Activated CD4-positive, alpha-beta T cell treated with anti-CD3 and anti-CD28 coated beads for 36 hours (primary cell): ENCODE data around the gene GRAP2. TPM values are rescaled to one million over a fixed set of nuclear protein-coding genes. Genes with fewer than 3 reads are reported as not detected.

Experiments used
- ATAC-seq: fragments of 200-7000 bp; cut with Tn5 transposase; one replicate; pipeline ENCODE4 v1.10.0; 2021; ENCODE audit warnings: mild to moderate bottlenecking, moderate library complexity
- CTCF ChIA-PET: fragments of 350-600 bp; sonication (Branson Sonifier 250); formaldehyde crosslinking; loops from one replicate; lab custom pipeline; 2021; ENCODE audit warnings: antibody characterized with exemption; lab: Charles Lee
- POLR2A ChIA-PET: fragments of 350-600 bp; sonication (Branson Sonifier 250); formaldehyde crosslinking; loops from one replicate; lab custom pipeline; 2021; ENCODE audit warnings: antibody characterized with exemption, inconsistent platforms; lab: Charles Lee
- DNase-seq: peaks from one replicate; pipeline ENCODE4 v3.0.0-alpha.2; 2020
- H3K27ac Mint-ChIP-seq: one replicate; pipeline ENCODE4 v1.8.0; 2021; ENCODE audit warnings: mixed read lengths
- H3K27me3 Mint-ChIP-seq: one replicate; pipeline ENCODE4 v1.8.0; 2021; ENCODE audit warnings: mixed read lengths
- H3K36me3 Mint-ChIP-seq: one replicate; pipeline ENCODE4 v1.8.0; 2021; ENCODE audit warnings: low read depth, mixed read lengths
- H3K4me1 Mint-ChIP-seq: one replicate; pipeline ENCODE4 v1.8.0; 2021; ENCODE audit warnings: mixed read lengths
- H3K4me3 Mint-ChIP-seq: one replicate; pipeline ENCODE4 v1.8.0; 2021; ENCODE audit warnings: mild to moderate bottlenecking, moderate library complexity, mixed read lengths
- H3K9me3 Mint-ChIP-seq: one replicate; pipeline ENCODE4 v1.8.0; 2021; ENCODE audit warnings: low read depth, mixed read lengths
- intact Hi-C, 2 experiments: fragments of 100-400 bp; cut with DNase I in 1 of 2; cut with micrococcal nuclease in 1 of 2; formaldehyde crosslinking; loops; one replicate each; pipeline versions ENCODE4 v1.14.2 to v1.15.1; 2022 to 2024; cut with DNase I, micrococcal nuclease
- total RNA-seq, 2 experiments: library from RNA; stranded (reverse); gene quantifications; one replicate each; pipeline ENCODE4 v1.2.3, GENCODE V29; 2021

The GRAP2 gene
- total RNA-seq, 2 experiments from 2014 or later = 40.6 to 45.5 TPM

- POLR2A ChIA-PET = interaction anchor here (0.5 to 1.6 kb wide), 2 partner anchors 16 to 240 kb away, joined by 3 to 9 read pairs; partner anchors contain the start of gene FAM83F
- DNase-seq = no peak
- Mint-ChIP-seq H3K9me3 (no peaks in the 10 kb centered on the region), H3K36me3 (no peaks in the 10 kb centered on the region), H3K27me3 (peaks cover 4% of the 10 kb centered on the region), H3K27ac (no peak overlapping the region), H3K4me3 (no peak overlapping the region), H3K4me1 (peaks cover 19% of the 10 kb centered on the region)
- CTCF ChIA-PET = interaction anchor here (1.0 to 2.0 kb wide), 5 partner anchors 10 to 517 kb away, joined by 3 to 11 read pairs (median 4); no protein-coding TSS in a partner anchor
- no peak for ATAC-seq
- intact Hi-C loops = no loop called here
Measured at GRCh38 chr22:40010746-40011145, 109.9 kb downstream of the GRAP2 start.

GRCh38 chr22:40014667-40015248 is 113.9 kb downstream of the GRAP2 start:
- no peak for ATAC-seq
- Mint-ChIP-seq H3K4me1 (peaks cover 7% of the 10 kb centered on the region), H3K36me3 (no peaks in the 10 kb centered on the region), H3K4me3 (no peak overlapping the region), H3K9me3 (no peaks in the 10 kb centered on the region), H3K27me3 (peaks cover under 1% of the 10 kb centered on the region), H3K27ac (no peak overlapping the region)
- ChIA-PET POLR2A (no interaction called here), CTCF (no interaction called here)
- intact Hi-C loops = no loop called here
- DNase-seq = no peak

- Mint-ChIP-seq H3K36me3 (no peaks in the 10 kb centered on the region), H3K4me3 (no peak overlapping the region), H3K4me1 (peaks cover under 1% of the 10 kb centered on the region), H3K9me3 (no peaks in the 10 kb centered on the region), H3K27ac (no peak overlapping the region), H3K27me3 (no peaks in the 10 kb centered on the region)
- CTCF ChIA-PET = interaction anchor here (1.8 kb wide), 1 partner anchor 9 kb away, joined by 12 read pairs; no protein-coding TSS in a partner anchor
- intact Hi-C loops = no loop called here
- POLR2A ChIA-PET = no interaction called here
- DNase-seq (no peak), ATAC-seq (no peak)
Measured at GRCh38 chr22:40015358-40015976, 114.6 kb downstream of the GRAP2 start.

GRCh38 chr22:40018051-40018450 is 117.2 kb downstream of the GRAP2 start:
- no peaks in the 10 kb centered on the region for H3K27me3 Mint-ChIP-seq
- ATAC-seq = no peak
- H3K27ac Mint-ChIP-seq = no peak overlapping the region
- no peaks in the 10 kb centered on the region for H3K4me1 Mint-ChIP-seq
- DNase-seq = no peak
- H3K4me3 Mint-ChIP-seq = no peak overlapping the region
- no peaks in the 10 kb centered on the region for H3K36me3 Mint-ChIP-seq
- POLR2A ChIA-PET = interaction anchor here (0.6 kb wide), 1 partner anchor 411 kb away, joined by 3 read pairs; no protein-coding TSS in a partner anchor
- intact Hi-C loops = no loop called here
- H3K9me3 Mint-ChIP-seq = no peaks in the 10 kb centered on the region
- CTCF ChIA-PET = interaction anchor here (0.6 to 1.0 kb wide), 2 partner anchors 448 to 482 kb away, joined by 3 read pairs; no protein-coding TSS in a partner anchor

GRCh38 chr22:40019100-40019499 is 118.2 kb downstream of the GRAP2 start:
- Mint-ChIP-seq H3K4me3 (no peak overlapping the region), H3K4me1 (no peaks in the 10 kb centered on the region), H3K27ac (no peak overlapping the region), H3K36me3 (no peaks in the 10 kb centered on the region), H3K9me3 (no peaks in the 10 kb centered on the region), H3K27me3 (no peaks in the 10 kb centered on the region)
- ChIA-PET CTCF (interaction anchor here (0.7 kb wide), 1 partner anchor 15 kb away, joined by 3 read pairs; no protein-coding TSS in a partner anchor), POLR2A (no interaction called here)
- ATAC-seq (no peak), DNase-seq (no peak)
- intact Hi-C loops = no loop called here

- intact Hi-C loops = loop anchor here (5.0 to 10.0 kb wide), 4 partner anchors 84 to 529 kb away; partner anchors contain the start of gene RPS19BP1 (in 1 of the 2)
- ChIA-PET POLR2A (no interaction called here), CTCF (interaction anchor here (0.6 to 1.8 kb wide), 3 partner anchors 25 to 486 kb away, joined by 3 to 9 read pairs (median 5); no protein-coding TSS in a partner anchor)
- H3K27ac Mint-ChIP-seq = no peak overlapping the region
- H3K27me3 Mint-ChIP-seq = no peaks in the 10 kb centered on the region
- H3K4me1 Mint-ChIP-seq = no peaks in the 10 kb centered on the region
- ATAC-seq (no peak), DNase-seq (no peak)
- no peaks in the 10 kb centered on the region for H3K9me3 Mint-ChIP-seq
- no peak overlapping the region for H3K4me3 Mint-ChIP-seq
- no peaks in the 10 kb centered on the region for H3K36me3 Mint-ChIP-seq
Measured at GRCh38 chr22:40020956-40021355, 120.1 kb downstream of the GRAP2 start.

- POLR2A ChIA-PET = no interaction called here
Measured at GRCh38 chr22:40021401-40022000, 120.6 kb downstream of the GRAP2 start.

GRCh38 chr22:40022536-40023240 is 121.8 kb downstream of the GRAP2 start:
- Mint-ChIP-seq H3K4me3 (no peak overlapping the region), H3K36me3 (no peaks in the 10 kb centered on the region), H3K27me3 (no peaks in the 10 kb centered on the region), H3K27ac (no peak overlapping the region), H3K4me1 (no peaks in the 10 kb centered on the region), H3K9me3 (no peaks in the 10 kb centered on the region)
- POLR2A ChIA-PET = interaction anchor here (0.5 kb wide), 1 partner anchor 460 kb away, joined by 3 read pairs; no protein-coding TSS in a partner anchor
- intact Hi-C loops = loop anchor here (5.0 to 10.0 kb wide), 4 partner anchors 85 to 530 kb away; partner anchors contain the start of gene RPS19BP1 (in 1 of the 2)
- no peak for ATAC-seq
- DNase-seq = no peak
- CTCF ChIA-PET = interaction anchor here (0.7 to 4.6 kb wide), 3 partner anchors 73 to 488 kb away, joined by 3 to 43 read pairs (median 5); no protein-coding TSS in a partner anchor

More at GRCh38 chr22:40021401-40022000, 120.6 kb downstream of the GRAP2 start:
- Mint-ChIP-seq H3K36me3 (no peaks in the 10 kb centered on the region), H3K27ac (no peak overlapping the region), H3K9me3 (no peaks in the 10 kb centered on the region), H3K4me3 (no peak overlapping the region), H3K27me3 (no peaks in the 10 kb centered on the region), H3K4me1 (no peaks in the 10 kb centered on the region)
- no peak for ATAC-seq
- CTCF ChIA-PET = interaction anchor here (0.6 to 4.6 kb wide), 5 partner anchors 25 to 487 kb away, joined by 3 to 43 read pairs (median 5); no protein-coding TSS in a partner anchor
- DNase-seq = no peak
- intact Hi-C loops = loop anchor here (5.0 to 10.0 kb wide), 4 partner anchors 84 to 529 kb away; partner anchors contain the start of gene RPS19BP1 (in 1 of the 2)

Other genes starting within 250 kb of the GRAP2 start
- under 1 TPM; 0.59 to 0.70 TPM for gene ENTHD1, start 7.3 kb upstream of the GRAP2 start, total RNA-seq
- gene TMA7B, start 59.3 kb downstream of the GRAP2 start, total RNA-seq = 1 to 10 TPM in 1 of 2 experiments, under 1 TPM in 1; 0.96 to 1.1 TPM
- gene FAM83F, start 93.9 kb downstream of the GRAP2 start, total RNA-seq = under 1 TPM; 0.49 to 0.91 TPM